ENCODE data around the gene DVL2.

GRCh38 chr17:7222972-7223292 is 11.4 kb downstream of the DVL2 start:
- TF ChIP-seq CTCF (IDR thresholded peaks at IDR 0.05) (no peak), POLR2A (IDR thresholded peaks at IDR 0.05) (no peak)

Data from heart left ventricle (tissue), 13 donors.